Colonic mucosa (tissue), 4 donors: Measurements from ENCODE around the gene FOSL2. TPM values are rescaled to one million over a fixed set of nuclear protein-coding genes. Genes with fewer than 3 reads are reported as not detected.

Experiments used
- DNase-seq: peaks from one replicate; pipeline ENCODE4 v3.0.0-alpha.2; 2020
- H3K27ac ChIP-seq: fragments of 200-600 bp; one replicate; pipeline ENCODE4 v1.8.0; 2021
- H3K27me3 ChIP-seq: fragments of 200-600 bp; one replicate; pipeline ENCODE4 v1.8.0; 2021
- H3K36me3 ChIP-seq: fragments of 200-600 bp; one replicate; pipeline ENCODE4 v1.8.0; 2021
- H3K4me1 ChIP-seq: fragments of 200-600 bp; one replicate; pipeline ENCODE4 v1.8.0; 2021; ENCODE audit warnings: mild to moderate bottlenecking
- H3K4me3 ChIP-seq: fragments of 200-600 bp; one replicate; pipeline ENCODE4 v1.8.0; 2021
- H3K9ac ChIP-seq, 2 donors: one replicate each; pipeline ENCODE4 v1.7.0; 2013; ENCODE audit warnings: control low read depth in 2 of 2, low read depth in 2 of 2, low read length in 2 of 2
- H3K9me3 ChIP-seq: fragments of 200-600 bp; one replicate; pipeline ENCODE4 v1.8.0; 2021
- intact Hi-C: fragments of 100-400 bp; cut with DNase I; formaldehyde crosslinking; loops from one replicate; pipeline ENCODE4 v1.14.1; 2022
- total RNA-seq, 2 donors: library from RNA; stranded (reverse); fragmentation: NEBNext Ultra II Directional in 1 of 2; extraction: Animal tissue kit (Norgen Biotek cat#: 25700) in 1 of 2; gene quantifications; one replicate each; pipeline ENCODE4 v1.2.1, GENCODE V29; 2021
- TF ChIP-seq, protein P1 (sequence below): fragments of 200-600 bp; IDR thresholded peaks from one replicate; pipeline ENCODE4 v1.8.0; 2022; ENCODE audit warnings: antibody characterized with exemption, mild to moderate bottlenecking
- donor health status: healthy.
- donor health status: DM: no; HTN: no; CAD: no.
- donor health status: DM: no; HTN: no; CAD: no.

FOSL2 gene
- total RNA-seq, 2 donors from 2014 or later = 74.2 to 142 TPM

DNA sequence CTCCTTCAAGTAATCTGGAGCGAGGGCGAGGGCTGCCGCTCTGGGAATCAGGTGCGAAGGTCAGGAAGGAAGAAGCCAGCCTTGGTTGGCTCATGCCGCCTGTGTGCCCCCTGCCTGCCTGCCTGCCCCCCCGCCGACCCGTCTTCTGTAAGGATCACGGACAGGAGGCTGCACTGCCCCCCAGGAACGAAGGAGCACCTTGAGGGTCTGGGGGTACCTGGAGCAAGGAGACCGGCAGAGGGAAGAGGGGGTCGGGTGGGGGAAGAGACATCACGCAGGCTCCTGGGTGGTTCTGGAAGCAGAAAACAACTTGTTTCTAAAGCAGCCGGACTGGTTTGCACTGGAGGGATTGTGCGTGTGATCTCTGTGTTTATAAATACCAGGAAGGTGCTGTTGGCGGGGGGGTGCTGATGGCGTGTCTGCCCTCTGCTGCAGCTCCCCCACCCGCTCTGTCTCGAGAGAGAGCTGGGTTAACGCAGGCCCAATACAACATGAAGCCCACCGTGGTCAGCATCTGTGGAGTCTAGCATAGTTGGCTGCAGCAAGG, 1.7 kb downstream of the FOSL2 start:
- DNase-seq = peak; percentile 76
- TF ChIP-seq, protein P1, sequence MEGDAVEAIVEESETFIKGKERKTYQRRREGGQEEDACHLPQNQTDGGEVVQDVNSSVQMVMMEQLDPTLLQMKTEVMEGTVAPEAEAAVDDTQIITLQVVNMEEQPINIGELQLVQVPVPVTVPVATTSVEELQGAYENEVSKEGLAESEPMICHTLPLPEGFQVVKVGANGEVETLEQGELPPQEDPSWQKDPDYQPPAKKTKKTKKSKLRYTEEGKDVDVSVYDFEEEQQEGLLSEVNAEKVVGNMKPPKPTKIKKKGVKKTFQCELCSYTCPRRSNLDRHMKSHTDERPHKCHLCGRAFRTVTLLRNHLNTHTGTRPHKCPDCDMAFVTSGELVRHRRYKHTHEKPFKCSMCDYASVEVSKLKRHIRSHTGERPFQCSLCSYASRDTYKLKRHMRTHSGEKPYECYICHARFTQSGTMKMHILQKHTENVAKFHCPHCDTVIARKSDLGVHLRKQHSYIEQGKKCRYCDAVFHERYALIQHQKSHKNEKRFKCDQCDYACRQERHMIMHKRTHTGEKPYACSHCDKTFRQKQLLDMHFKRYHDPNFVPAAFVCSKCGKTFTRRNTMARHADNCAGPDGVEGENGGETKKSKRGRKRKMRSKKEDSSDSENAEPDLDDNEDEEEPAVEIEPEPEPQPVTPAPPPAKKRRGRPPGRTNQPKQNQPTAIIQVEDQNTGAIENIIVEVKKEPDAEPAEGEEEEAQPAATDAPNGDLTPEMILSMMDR = no peak
- peaks cover 4% of the 10 kb centered on the region for H3K4me1 ChIP-seq
- H3K27me3 ChIP-seq = no peaks in the 10 kb centered on the region
- no peaks in the 10 kb centered on the region for H3K9me3 ChIP-seq
- peak overlapping the region; percentile 100 for H3K27ac ChIP-seq
- H3K4me3 ChIP-seq = peak overlapping the region; percentile 85
- peak overlapping the region; percentile 76 to 100 for H3K9ac ChIP-seq
- peaks cover 1% of the 10 kb centered on the region for H3K36me3 ChIP-seq
- intact Hi-C loops = loop anchor here (5.0 to 10.0 kb wide), 2 partner anchors 122 to 240 kb away; no protein-coding TSS in a partner anchor

DNA sequence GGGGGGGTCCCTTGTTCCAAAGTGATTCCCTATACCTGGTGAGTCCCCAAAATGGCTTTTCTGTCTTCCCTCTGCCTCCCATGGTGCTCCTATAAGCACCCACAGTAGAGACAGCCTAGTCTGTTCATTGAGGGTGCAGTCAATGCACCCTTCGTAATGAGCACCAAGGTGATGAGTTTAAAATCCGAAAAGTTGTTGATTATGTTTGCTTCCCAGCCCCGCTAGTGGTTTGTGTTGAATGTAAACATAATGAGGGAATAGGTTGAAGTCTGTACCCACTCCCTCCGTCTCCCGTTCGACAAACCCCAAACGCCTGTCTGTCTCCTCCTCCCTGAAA, 2.3 kb downstream of the FOSL2 start:
- H3K4me3 ChIP-seq = peak overlapping the region; percentile 85
- intact Hi-C loops = loop anchor here (5.0 to 10.0 kb wide), 4 partner anchors 57 to 638 kb away; no protein-coding TSS in a partner anchor

DNA sequence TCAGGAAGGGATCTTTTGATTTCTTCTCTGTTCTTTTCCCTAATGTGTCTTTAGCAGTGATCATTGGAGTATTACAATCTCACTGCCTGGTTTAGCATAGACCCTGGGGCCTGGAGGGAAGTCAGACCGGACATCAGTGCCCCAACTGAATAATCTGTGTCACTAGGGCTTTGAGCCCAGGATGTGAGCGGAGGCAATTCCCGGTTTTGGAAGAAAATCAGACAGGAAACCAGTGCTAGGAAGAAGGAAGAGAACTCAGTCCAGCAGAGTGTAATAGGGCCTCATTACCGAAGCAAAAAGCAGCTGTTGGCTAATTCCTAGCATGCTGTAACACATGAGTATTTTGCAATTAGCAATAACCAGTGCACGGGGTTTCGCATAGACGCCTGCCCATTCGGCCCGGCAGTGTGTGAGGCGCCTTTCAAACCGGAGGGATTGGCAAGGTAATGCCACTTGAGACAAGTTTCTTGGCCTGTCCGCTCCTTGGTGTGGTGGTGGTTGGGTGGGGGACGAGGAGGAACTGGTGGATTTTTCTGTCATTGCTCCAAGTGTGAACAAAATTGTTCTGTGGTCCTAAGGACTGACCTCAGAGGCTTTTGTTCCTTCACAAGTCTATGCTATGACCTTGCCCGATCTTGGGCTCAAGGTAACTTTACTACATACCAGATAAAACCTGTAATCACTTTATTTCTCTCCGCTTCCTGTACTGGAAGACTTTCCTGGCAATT, 2.8 kb downstream of the FOSL2 start:
- intact Hi-C loops = loop anchor here (5.0 to 10.0 kb wide), 3 partner anchors 57 to 638 kb away; no protein-coding TSS in a partner anchor
- H3K27me3 ChIP-seq = no peaks in the 10 kb centered on the region
- TF ChIP-seq, protein P1 = no peak

More for the DNA sequence above, 2.3 kb downstream of the FOSL2 start:
- no peak for DNase-seq
- TF ChIP-seq, protein P1 = no peak
- peak overlapping the region; percentile 100 for H3K27ac ChIP-seq
- H3K36me3 ChIP-seq = peaks cover 6% of the 10 kb centered on the region
- peaks cover 4% of the 10 kb centered on the region for H3K4me1 ChIP-seq
- peak overlapping the region; percentile 76 to 100 for H3K9ac ChIP-seq
- no peaks in the 10 kb centered on the region for H3K9me3 ChIP-seq
- H3K27me3 ChIP-seq = no peaks in the 10 kb centered on the region

DNA sequence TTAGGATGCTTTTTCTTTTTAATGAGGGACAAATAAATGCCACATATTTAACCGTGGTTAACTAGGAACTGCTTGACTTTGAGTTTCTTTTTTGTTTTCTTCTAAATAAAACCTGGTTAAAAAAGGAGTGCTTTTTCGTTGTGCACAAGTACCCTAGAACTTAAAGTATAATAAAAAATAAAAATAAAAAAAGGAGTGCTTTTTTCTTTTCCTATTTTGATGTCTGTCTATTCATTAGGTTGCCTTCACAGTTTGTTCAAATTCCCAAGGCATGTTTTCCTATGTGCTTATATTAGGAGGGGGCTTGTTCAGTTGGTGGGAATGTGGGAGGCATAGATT, 4.4 kb downstream of the FOSL2 start:
- TF ChIP-seq, protein P1 = no peak
- H3K9ac ChIP-seq = peak overlapping the region in 1 of 2 donors; percentile 100
- H3K4me3 ChIP-seq = peak overlapping the region; percentile 2
- H3K4me1 ChIP-seq = peaks cover 9% of the 10 kb centered on the region
- H3K27me3 ChIP-seq = no peaks in the 10 kb centered on the region
- peaks cover 6% of the 10 kb centered on the region for H3K36me3 ChIP-seq
- peak overlapping the region; percentile 35 for H3K27ac ChIP-seq
- no peak for DNase-seq
- no peaks in the 10 kb centered on the region for H3K9me3 ChIP-seq
- intact Hi-C loops = loop anchor here (5.0 to 10.0 kb wide), 3 partner anchors 55 to 640 kb away; no protein-coding TSS in a partner anchor

More for the DNA sequence above, 2.8 kb downstream of the FOSL2 start:
- H3K27ac ChIP-seq = peak overlapping the region; percentile 100
- peak overlapping the region; percentile 85 for H3K4me3 ChIP-seq
- no peaks in the 10 kb centered on the region for H3K9me3 ChIP-seq
- H3K9ac ChIP-seq = peak overlapping the region; percentile 76 to 100
- peaks cover 6% of the 10 kb centered on the region for H3K36me3 ChIP-seq
- peaks cover 4% of the 10 kb centered on the region for H3K4me1 ChIP-seq
- DNase-seq = peak; percentile 68

DNA sequence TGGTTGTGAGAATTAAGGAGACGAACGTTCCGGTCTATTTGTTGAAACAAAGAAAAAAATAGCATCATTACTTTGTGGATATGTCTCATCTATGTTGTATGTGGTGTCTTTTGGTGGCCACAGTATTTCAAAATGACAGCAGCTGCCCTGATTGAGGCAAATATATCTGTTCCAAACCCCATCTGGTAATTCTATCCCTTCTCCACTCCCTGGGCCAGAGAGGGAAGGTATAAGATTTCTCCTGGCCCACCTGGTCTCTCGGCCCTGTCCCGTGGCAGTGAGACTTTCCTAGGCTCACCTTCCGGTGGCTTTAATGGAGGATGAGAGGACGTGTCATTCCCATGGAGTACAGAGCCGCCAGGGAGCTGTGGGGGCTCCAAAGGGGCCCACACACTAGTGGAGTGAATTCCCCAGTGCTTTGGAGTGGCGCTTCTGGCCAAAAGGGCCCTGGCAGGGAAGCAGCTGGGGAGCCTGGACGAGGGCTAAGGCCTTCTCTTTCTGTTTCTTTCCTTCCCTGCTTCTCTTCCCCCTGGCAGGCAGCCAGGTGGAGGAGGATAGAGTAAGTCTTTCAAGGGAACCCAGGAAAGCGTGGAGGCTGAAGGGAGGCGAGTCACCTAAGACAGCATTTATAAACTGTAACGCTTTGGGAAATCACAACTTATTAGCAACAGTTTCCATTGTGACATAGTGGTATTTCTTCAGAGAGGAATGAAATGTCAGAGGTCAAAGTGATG, 5.6 kb downstream of the FOSL2 start:
- intact Hi-C loops = loop anchor here (5.0 to 10.0 kb wide), 3 partner anchors 54 to 641 kb away; no protein-coding TSS in a partner anchor
- TF ChIP-seq, protein P1 = no peak
- Histone ChIP-seq H3K27me3 (no peaks in the 10 kb centered on the region), H3K36me3 (peaks cover 6% of the 10 kb centered on the region), H3K4me3 (peak overlapping the region; percentile 2), H3K9ac (peak overlapping the region; percentile 13 to 67), H3K4me1 (peaks cover 10% of the 10 kb centered on the region), H3K9me3 (no peaks in the 10 kb centered on the region), H3K27ac (peak overlapping the region; percentile 35)
- no peak for DNase-seq
